GM12801 (cell line): ENCODE measurements around the gene EDIL3.

ENCODE experiments used
- CTCF ChIP-seq: IDR thresholded peaks from one replicate; pipeline ENCODE4 v1.5.1; 2011; ENCODE audit warnings: control low read depth; ENCODE audit not compliant: insufficient read length; ENCODE audit errors: extremely low read depth

The EDIL3 gene

GRCh38 chr5:84362061-84362720, 22.5 kb downstream of the EDIL3 start:
- no peak for TF ChIP-seq CTCF

- no peak for TF ChIP-seq CTCF
Observed at GRCh38 chr5:84361572-84361971, 23.1 kb downstream of the EDIL3 start.

DNA sequence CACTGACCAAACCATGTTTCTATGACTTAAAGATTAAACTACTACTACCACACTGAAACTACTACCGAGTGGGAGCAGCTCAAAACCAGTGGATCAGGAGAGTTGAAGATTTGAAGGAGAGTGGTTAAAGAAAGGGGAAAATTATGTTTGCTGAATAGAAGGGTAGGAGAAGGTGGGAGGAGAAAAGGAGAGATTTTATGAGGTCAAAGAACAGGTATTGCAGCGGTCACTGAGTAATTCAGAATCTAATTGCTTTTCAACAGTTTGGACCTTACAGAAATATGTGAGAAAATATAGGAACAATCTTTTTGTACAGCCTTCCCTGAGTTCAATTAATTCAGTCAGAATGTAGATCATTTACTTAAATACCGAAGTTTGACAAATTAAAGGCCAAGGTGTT, 24.6 kb downstream of the EDIL3 start:
- TF ChIP-seq CTCF, result no peak

- no peak for TF ChIP-seq CTCF
Observed at GRCh38 chr5:84354101-84354500, 30.6 kb downstream of the EDIL3 start.

DNA sequence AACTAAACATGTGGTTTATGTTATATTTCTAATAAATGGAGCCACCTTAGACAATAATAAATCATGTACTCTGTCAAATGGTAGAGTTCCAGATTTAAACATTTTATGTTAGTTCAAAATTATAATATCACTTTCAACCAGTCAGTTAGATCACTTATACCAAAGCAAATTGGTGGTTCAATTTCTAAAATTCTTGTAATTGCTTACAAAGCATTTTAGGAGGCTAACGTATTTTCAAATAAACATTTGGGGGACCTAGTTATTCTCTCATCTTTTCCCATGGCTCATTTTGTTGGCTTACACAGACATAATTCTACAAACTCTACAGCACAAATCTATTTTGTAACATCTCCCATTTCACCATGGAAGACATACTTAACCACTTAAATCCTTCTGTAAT, 39.9 kb downstream of the EDIL3 start:
- TF ChIP-seq CTCF, result no peak

GRCh38 chr5:84343171-84343570, 41.5 kb downstream of the EDIL3 start:
- TF ChIP-seq CTCF, result no peak

- TF ChIP-seq CTCF, result no peak
Observed at GRCh38 chr5:84332106-84332505, 52.6 kb downstream of the EDIL3 start.
